ENCODE measurements around the gene DNAI7.

DNA sequence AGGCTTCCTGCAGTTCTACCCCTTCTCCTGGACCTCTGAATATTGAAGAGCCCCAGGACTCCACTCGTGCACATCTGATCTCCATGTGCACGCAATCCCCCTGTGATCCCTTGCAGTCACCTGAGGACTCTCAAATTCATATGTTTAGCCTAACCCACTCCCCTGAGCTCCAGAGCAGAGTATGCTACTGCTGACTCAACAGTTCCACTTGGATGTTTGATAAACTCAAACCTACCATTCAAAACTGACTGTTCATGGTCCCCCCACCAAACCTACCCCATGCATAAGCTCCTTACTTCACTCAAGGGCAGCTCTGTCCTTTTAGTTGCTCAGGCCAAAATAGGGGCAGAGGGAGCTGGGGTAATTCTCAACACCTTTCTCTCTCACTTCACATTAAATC, 96.0 kb downstream of the DNAI7 start:
- TF ChIP-seq, protein P1, sequence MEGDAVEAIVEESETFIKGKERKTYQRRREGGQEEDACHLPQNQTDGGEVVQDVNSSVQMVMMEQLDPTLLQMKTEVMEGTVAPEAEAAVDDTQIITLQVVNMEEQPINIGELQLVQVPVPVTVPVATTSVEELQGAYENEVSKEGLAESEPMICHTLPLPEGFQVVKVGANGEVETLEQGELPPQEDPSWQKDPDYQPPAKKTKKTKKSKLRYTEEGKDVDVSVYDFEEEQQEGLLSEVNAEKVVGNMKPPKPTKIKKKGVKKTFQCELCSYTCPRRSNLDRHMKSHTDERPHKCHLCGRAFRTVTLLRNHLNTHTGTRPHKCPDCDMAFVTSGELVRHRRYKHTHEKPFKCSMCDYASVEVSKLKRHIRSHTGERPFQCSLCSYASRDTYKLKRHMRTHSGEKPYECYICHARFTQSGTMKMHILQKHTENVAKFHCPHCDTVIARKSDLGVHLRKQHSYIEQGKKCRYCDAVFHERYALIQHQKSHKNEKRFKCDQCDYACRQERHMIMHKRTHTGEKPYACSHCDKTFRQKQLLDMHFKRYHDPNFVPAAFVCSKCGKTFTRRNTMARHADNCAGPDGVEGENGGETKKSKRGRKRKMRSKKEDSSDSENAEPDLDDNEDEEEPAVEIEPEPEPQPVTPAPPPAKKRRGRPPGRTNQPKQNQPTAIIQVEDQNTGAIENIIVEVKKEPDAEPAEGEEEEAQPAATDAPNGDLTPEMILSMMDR (IDR thresholded peaks at IDR 0.05): no peak
- TF ChIP-seq POLR2A (IDR thresholded peaks at IDR 0.05) (no peak), POLR2AphosphoS5 (IDR thresholded peaks at IDR 0.05) (no peak), EP300 (IDR thresholded peaks at IDR 0.05) (no peak)

Measured in sigmoid colon (tissue), 4 donors.